IMR-90 (cell line): ENCODE results near the gene STXBP4. TPM values are rescaled to one million over a fixed set of nuclear protein-coding genes. Genes with fewer than 3 reads are reported as not detected.

ENCODE experiments used
- ATAC-seq: fragments of 200-7000 bp; cut with Tn5 transposase; 2 replicates; pipeline ENCODE4 v1.9.1; 2020; ENCODE audit warnings: low read depth, mild to moderate bottlenecking, moderate library complexity
- BruUV-seq: library from RNA; stranded (reverse); fragments of 400-500 nt; replicated peaks from 2 replicates; lab custom pipeline; 2021; lab: Mats Ljungman, UMichigan
- CTCF ChIA-PET: fragments of 300-600 bp; formaldehyde crosslinking; extraction: SDS; loops from one replicate; lab custom pipeline; 2021; ENCODE audit warnings: antibody characterized with exemption; lab: Yijun Ruan, JAX
- POLR2A ChIA-PET: fragments of 300-600 bp; sonication (Branson Sonifier 250); formaldehyde crosslinking; loops from one replicate; lab custom pipeline; 2022; ENCODE audit warnings: antibody characterized with exemption; ENCODE audit not compliant: unreplicated experiment; lab: Charles Lee
- DNase-seq: peaks from one replicate; pipeline ENCODE4 v3.0.0; 2013
- H2AFZ ChIP-seq: replicated peaks from 2 replicates; pipeline ENCODE3; 2013; ENCODE audit warnings: low read length, mild to moderate bottlenecking; ENCODE audit not compliant: poor library complexity
- H2AK5ac ChIP-seq: 2 replicates; pipeline ENCODE4 v1.6.1; 2013; ENCODE audit warnings: low read depth, low read length, inconsistent platforms
- H2AK9ac ChIP-seq: replicated peaks from 2 replicates; pipeline ENCODE3; 2013; ENCODE audit warnings: mild to moderate bottlenecking, low read depth, low read length, moderate library complexity; ENCODE audit not compliant: poor library complexity
- H2BK120ac ChIP-seq: 2 replicates; pipeline ENCODE4 v1.6.1; 2013; ENCODE audit warnings: low read depth, low read length, inconsistent platforms
- H2BK15ac ChIP-seq: 3 replicates; pipeline ENCODE4 v1.6.1; 2013; ENCODE audit warnings: low read depth, low read length, inconsistent platforms
- H2BK20ac ChIP-seq: 2 replicates; pipeline ENCODE4 v1.6.1; 2013; ENCODE audit warnings: low read depth, mild to moderate bottlenecking, inconsistent platforms, low read length, moderate library complexity
- H2BK5ac ChIP-seq: 2 replicates; pipeline ENCODE4 v1.6.1; 2013; ENCODE audit warnings: mild to moderate bottlenecking, low read depth, low read length, inconsistent platforms; ENCODE audit not compliant: poor library complexity, severe bottlenecking
- H3K14ac ChIP-seq: replicated peaks from 2 replicates; pipeline ENCODE4 v1.6.1; 2013; ENCODE audit warnings: low read depth, low read length, inconsistent platforms
- H3K18ac ChIP-seq: 2 replicates; pipeline ENCODE4 v1.6.1; 2013; ENCODE audit warnings: low read depth, low read length, control low read depth
- H3K23ac ChIP-seq: 2 replicates; pipeline ENCODE4 v1.6.1; 2013; ENCODE audit warnings: low read depth, low read length, inconsistent platforms
- H3K27ac ChIP-seq: 2 replicates; pipeline ENCODE4 v1.5.1; 2013; ENCODE audit warnings: mild to moderate bottlenecking, control low read depth, low read length; ENCODE audit not compliant: insufficient read depth
- H3K27me3 ChIP-seq: 2 replicates; pipeline ENCODE4 v1.6.1; 2013; ENCODE audit warnings: low read length; ENCODE audit not compliant: control insufficient read depth, insufficient read depth
- H3K36me3 ChIP-seq: 2 replicates; pipeline ENCODE4 v1.6.1; 2013; ENCODE audit warnings: low read length, mixed read lengths; ENCODE audit not compliant: control insufficient read depth, insufficient read depth
- H3K4ac ChIP-seq: 2 replicates; pipeline ENCODE4 v1.6.1; 2013; ENCODE audit warnings: low read depth, low read length, inconsistent platforms
- H3K4me1 ChIP-seq: 2 replicates; pipeline ENCODE4 v1.6.1; 2013; ENCODE audit warnings: low read length, mixed read lengths; ENCODE audit not compliant: control insufficient read depth, insufficient read depth
- H3K4me2 ChIP-seq: 2 replicates; pipeline ENCODE4 v1.6.1; 2013; ENCODE audit warnings: low read depth, mild to moderate bottlenecking, control low read depth, low read length, moderate library complexity
- H3K4me3 ChIP-seq: 2 replicates; pipeline ENCODE4 v1.5.1; 2013; ENCODE audit warnings: low read depth, mild to moderate bottlenecking, control low read depth, low read length, moderate library complexity; ENCODE audit not compliant: insufficient read depth
- H3K56ac ChIP-seq: 2 replicates; pipeline ENCODE4 v1.6.1; 2013; ENCODE audit warnings: low read length, inconsistent platforms; ENCODE audit not compliant: insufficient read depth; ENCODE audit errors: extremely low read depth
- H3K79me1 ChIP-seq, 2 experiments: 2 replicates each; pipeline ENCODE4 v1.6.1; 2013; ENCODE audit warnings: low read length in 2 of 2, inconsistent platforms in 1 of 2, low read depth in 1 of 2
- H3K9ac ChIP-seq: 2 replicates; pipeline ENCODE4 v1.6.1; 2013; ENCODE audit warnings: low read depth, low read length, control low read depth
- H3K9me1 ChIP-seq: 2 replicates; pipeline ENCODE4 v1.6.1; 2013; ENCODE audit warnings: low read length, inconsistent platforms; ENCODE audit not compliant: insufficient read depth
- H3K9me3 ChIP-seq: 2 replicates; pipeline ENCODE4 v1.6.1; 2013; ENCODE audit warnings: low read length; ENCODE audit not compliant: control insufficient read depth, insufficient read depth
- H4K20me1 ChIP-seq: 2 replicates; pipeline ENCODE4 v1.6.1; 2013; ENCODE audit warnings: low read length, inconsistent platforms; ENCODE audit not compliant: insufficient read depth
- H4K5ac ChIP-seq: 2 replicates; pipeline ENCODE4 v1.6.1; 2013; ENCODE audit warnings: mild to moderate bottlenecking, low read depth, low read length, control low read depth
- H4K8ac ChIP-seq, 2 experiments: 2 replicates each; pipeline ENCODE4 v1.6.1; 2013; ENCODE audit warnings: low read depth in 2 of 2, low read length in 2 of 2, control low read depth in 1 of 2, inconsistent platforms in 1 of 2
- H4K91ac ChIP-seq: 2 replicates; pipeline ENCODE4 v1.6.1; 2013; ENCODE audit warnings: low read depth, low read length, inconsistent platforms; ENCODE audit not compliant: insufficient read depth
- CEBPB ChIP-seq: IDR thresholded peaks from 2 replicates; pipeline ENCODE4 v1.6.1; 2012; ENCODE audit warnings: low read depth, low read length, improper control_type of control experiment
- CTCF ChIP-seq: conservative IDR thresholded peaks from 2 replicates; pipeline ENCODE4 v1.5.1; 2012; ENCODE audit warnings: mild to moderate bottlenecking, low read depth, low read length, improper control_type of control experiment
- MAFK ChIP-seq: IDR thresholded peaks from 2 replicates; pipeline ENCODE4 v1.6.1; 2012; ENCODE audit warnings: low read depth, low read length, improper control_type of control experiment
- MAZ ChIP-seq: IDR thresholded peaks from 2 replicates; pipeline ENCODE4 v1.6.1; 2012; ENCODE audit warnings: low read depth, mild to moderate bottlenecking, low read length, improper control_type of control experiment, moderate library complexity, borderline replicate concordance
- RAD21 ChIP-seq: IDR thresholded peaks from 2 replicates; pipeline ENCODE4 v1.6.1; 2012; ENCODE audit warnings: low read length, improper control_type of control experiment
- RFX5 ChIP-seq: IDR thresholded peaks from 2 replicates; pipeline ENCODE4 v1.8.0; 2012; ENCODE audit warnings: low read depth, mild to moderate bottlenecking, low read length, moderate library complexity
- SMC3 ChIP-seq: fragments of 150-350 bp; IDR thresholded peaks from 2 replicates; pipeline ENCODE4 v1.6.1; 2016; ENCODE audit warnings: low read depth, mild to moderate bottlenecking, antibody characterized with exemption, low read length, moderate library complexity
- WGBS, 2 experiments: methylation state at CpG; one replicate each; pipeline versions ENCODE4 v1.1.5 to v1.1.7; 2013; ENCODE audit warnings: missing lambda C conversion rate in 2 of 2; ENCODE audit not compliant: insufficient read length in 1 of 2; ENCODE audit errors: extremely low coverage in 2 of 2; 5-methylcytosine and 5-hydroxymethylcytosine counted together
- dilution Hi-C: fragments of 300-500 bp; cut with HindIII; formaldehyde crosslinking; loops from one replicate; pipeline ENCODE4 v1.14.3; 2018; ENCODE audit warnings: low sequenced_read_pairs; ENCODE audit not compliant: unreplicated experiment
- in situ Hi-C: fragments of 300-500 bp; cut with MboI; formaldehyde crosslinking; loops from 3 replicates; pipeline ENCODE4 v1.14.3; 2019; ENCODE audit warnings: low sequenced_read_pairs, inconsistent platforms, mixed read lengths
- intact Hi-C: fragments of 100-400 bp; cut with micrococcal nuclease; formaldehyde crosslinking; loops from 2 replicates; pipeline ENCODE4 v1.10.0; 2022
- polyA plus RNA-seq, 3 experiments: library from polyadenylated mRNA; depleted of rRNA; stranded (reverse); fragments of >200 nt; gene quantifications; 2 replicates each; pipeline ENCODE4 v1.2.3, GENCODE V29; 2012; ENCODE audit warnings: low replicate concordance in 1 of 3
- total RNA-seq: library from RNA; depleted of rRNA; stranded (reverse); fragments of >200 nt; gene quantifications from 2 replicates; pipeline ENCODE4 v1.2.3, GENCODE V29; 2012
- TF ChIP-seq, protein P1 (sequence below): fragments of 150-350 bp; IDR thresholded peaks from 2 replicates; pipeline ENCODE4 v1.6.1; 2017; ENCODE audit warnings: mild to moderate bottlenecking, antibody characterized with exemption, low read length, low read depth

Gene STXBP4
- total and polyA plus RNA-seq, 2 of the 4 experiments (the other 2 are of a cell fraction): 4.1 to 20.4 TPM

DNA sequence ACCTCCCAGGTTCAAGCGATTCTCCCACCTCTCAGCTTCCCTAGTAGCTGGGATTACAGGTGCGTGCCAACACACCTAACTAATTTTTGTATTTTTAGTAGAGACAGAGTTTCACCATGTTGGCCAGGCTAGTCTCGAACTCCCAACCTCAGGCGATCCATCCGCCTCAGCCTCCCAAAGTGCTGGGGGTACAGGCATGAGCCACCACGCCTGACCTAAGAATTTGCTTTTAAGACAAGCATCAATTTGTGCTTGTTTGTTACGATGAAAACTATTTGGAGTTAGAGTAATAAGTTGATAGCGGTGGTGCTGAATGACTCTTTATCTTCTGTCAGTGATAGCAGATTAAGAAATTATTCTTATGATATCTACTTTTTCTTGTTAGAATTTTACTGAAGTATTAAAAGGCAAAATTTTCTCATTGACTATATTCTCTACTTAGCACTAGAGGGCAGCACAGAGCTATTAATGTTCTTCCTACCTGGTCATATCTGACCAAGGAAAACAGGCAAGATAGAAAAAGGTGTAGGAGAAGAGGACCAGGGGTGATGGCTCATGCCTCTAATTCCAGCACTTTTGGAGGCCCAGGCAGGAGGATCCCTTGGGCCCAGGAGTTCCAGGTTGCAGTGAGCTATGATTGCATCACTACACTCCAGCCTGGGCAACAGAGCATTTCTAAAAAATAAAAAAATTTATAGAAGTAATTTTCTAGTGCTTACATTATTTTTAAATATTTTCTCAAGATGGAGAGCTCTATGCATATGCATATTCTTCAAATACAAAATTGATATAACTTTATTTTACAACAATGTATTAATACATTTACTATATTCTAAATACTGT lies 24.5 kb downstream of the STXBP4 start:
- TF ChIP-seq, protein P1, sequence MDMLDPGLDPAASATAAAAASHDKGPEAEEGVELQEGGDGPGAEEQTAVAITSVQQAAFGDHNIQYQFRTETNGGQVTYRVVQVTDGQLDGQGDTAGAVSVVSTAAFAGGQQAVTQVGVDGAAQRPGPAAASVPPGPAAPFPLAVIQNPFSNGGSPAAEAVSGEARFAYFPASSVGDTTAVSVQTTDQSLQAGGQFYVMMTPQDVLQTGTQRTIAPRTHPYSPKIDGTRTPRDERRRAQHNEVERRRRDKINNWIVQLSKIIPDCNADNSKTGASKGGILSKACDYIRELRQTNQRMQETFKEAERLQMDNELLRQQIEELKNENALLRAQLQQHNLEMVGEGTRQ: no peak
- TF ChIP-seq MAFK (no peak), RAD21 (peak; percentile 69), MAZ (no peak), RFX5 (no peak), CEBPB (0 out of 2 replicates have a peak, but pooled peaks have one; percentile 21), SMC3 (peak; percentile 61), CTCF (peak; percentile 72)
- no peaks in the 10 kb centered on the region for H3K9me3 ChIP-seq
- no TSS peak for BruUV-seq
- H3K4me3 ChIP-seq: no peak overlapping the region
- H3K36me3 ChIP-seq: no peaks in the 10 kb centered on the region; the same call in 1 of the 2 replicates
- H3K9me1 ChIP-seq: no peaks in the 10 kb centered on the region
- CTCF ChIA-PET: interaction anchor here (0.9 to 2.0 kb wide), 12 partner anchors 10 to 521 kb away, joined by 3 to 10 read pairs (median 4); no protein-coding TSS in a partner anchor
- H2AK5ac ChIP-seq: no peak overlapping the region
- no CpG with 5 or more reads among the region's 8 CpGs for WGBS, 2 experiments
- DNase-seq (peak; percentile 54), ATAC-seq (peak; percentile 75)
- H3K23ac ChIP-seq: no peak overlapping the region
- H3K18ac ChIP-seq: no peak overlapping the region
- no peak overlapping the region for H2AK9ac ChIP-seq
- no peak overlapping the region for H2BK20ac ChIP-seq
- no peaks in the 10 kb centered on the region for H3K27me3 ChIP-seq
- H4K20me1 ChIP-seq: no peaks in the 10 kb centered on the region; the same call in 1 of the 2 replicates
- POLR2A ChIA-PET: no interaction called here
- no peak overlapping the region for H3K56ac ChIP-seq
- no peak overlapping the region for H3K4ac ChIP-seq
- H2BK5ac ChIP-seq: no peak overlapping the region
- H3K9ac ChIP-seq: no peak overlapping the region
- no peak overlapping the region for H4K5ac ChIP-seq
- H3K79me1 ChIP-seq: no peaks in the 10 kb centered on the region
- intact Hi-C loops (loop anchor here (1.0 kb wide), 3 partner anchors 303 to 521 kb away; no protein-coding TSS in a partner anchor), dilution Hi-C loops (no loop called here), in situ Hi-C loops (loop anchor here (5.0 kb wide), 1 partner anchor 309 kb away; no protein-coding TSS in a partner anchor)
- H4K8ac ChIP-seq: no peak overlapping the region
- H3K27ac ChIP-seq: no peak overlapping the region
- no peak overlapping the region for H4K91ac ChIP-seq
- no peak overlapping the region for H2BK15ac ChIP-seq
- H3K4me1 ChIP-seq: no peaks in the 10 kb centered on the region
- H3K4me2 ChIP-seq: no peak overlapping the region
- no peak overlapping the region for H3K14ac ChIP-seq
- no peak overlapping the region for H2BK120ac ChIP-seq
- no peak overlapping the region for H2AFZ ChIP-seq
